WERI-Rb-1 (cell line): Measurements from ENCODE around the gene PIGO.

Experiments
- DNase-seq: peaks from one replicate; pipeline ENCODE4 v3.0.0-alpha.2; 2020
- H3K27ac ChIP-seq: fragments of 250-450 bp; sonication (Bioruptor Pico); 2 replicates; pipeline ENCODE4 v1.5.1; 2020; ENCODE audit warnings: mild to moderate bottlenecking, moderate library complexity
- H3K27me3 ChIP-seq: fragments of 250-450 bp; sonication (Bioruptor Pico); 2 replicates; pipeline ENCODE4 v1.5.1; 2021; ENCODE audit warnings: mild to moderate bottlenecking, low read depth, moderate library complexity; ENCODE audit not compliant: insufficient read depth, severe bottlenecking
- H3K36me3 ChIP-seq: fragments of 250-450 bp; sonication (Bioruptor Pico); 2 replicates; pipeline ENCODE4 v1.5.1; 2020; ENCODE audit warnings: mild to moderate bottlenecking, moderate library complexity
- H3K4me3 ChIP-seq: 2 replicates; pipeline ENCODE4 v1.5.1; 2011; ENCODE audit warnings: low read depth, mild to moderate bottlenecking, control low read depth, low read length
- H3K9me3 ChIP-seq: fragments of 250-450 bp; sonication (Bioruptor Pico); 2 replicates; pipeline ENCODE4 v1.5.1; 2021; ENCODE audit warnings: mild to moderate bottlenecking, moderate library complexity; ENCODE audit not compliant: severe bottlenecking
- TF ChIP-seq, protein P1 (sequence below): IDR thresholded peaks from 2 replicates; pipeline ENCODE4 v1.5.1; 2011; ENCODE audit warnings: low read depth, mild to moderate bottlenecking, control low read depth, inconsistent platforms, low read length

The PIGO gene

DNA sequence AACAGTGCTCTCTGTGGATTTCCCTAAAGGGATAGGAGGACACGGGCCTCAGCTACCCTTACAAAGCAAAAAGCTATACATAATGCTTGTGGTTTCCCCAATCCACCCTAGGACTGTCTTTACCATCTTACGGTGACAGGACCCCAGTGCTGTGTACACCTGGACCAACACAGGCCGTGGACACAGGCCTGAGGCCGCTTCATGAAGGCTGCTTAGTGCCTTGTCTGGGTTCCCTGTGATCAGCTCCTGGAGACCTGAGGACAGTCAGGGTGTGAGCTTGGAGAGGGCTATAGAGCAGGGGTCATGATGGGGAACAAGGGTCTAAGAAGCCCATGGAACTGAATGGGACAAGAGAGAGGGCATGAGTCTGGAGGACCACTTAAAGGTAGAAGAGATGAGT is 19.5 kb downstream of the PIGO start:
- H3K27me3 ChIP-seq: no peaks in the 10 kb centered on the region
- peaks cover 53% of the 10 kb centered on the region for H3K36me3 ChIP-seq
- DNase-seq: no peak
- no peaks in the 10 kb centered on the region for H3K9me3 ChIP-seq
- no peak overlapping the region for H3K27ac ChIP-seq
- TF ChIP-seq, protein P1, sequence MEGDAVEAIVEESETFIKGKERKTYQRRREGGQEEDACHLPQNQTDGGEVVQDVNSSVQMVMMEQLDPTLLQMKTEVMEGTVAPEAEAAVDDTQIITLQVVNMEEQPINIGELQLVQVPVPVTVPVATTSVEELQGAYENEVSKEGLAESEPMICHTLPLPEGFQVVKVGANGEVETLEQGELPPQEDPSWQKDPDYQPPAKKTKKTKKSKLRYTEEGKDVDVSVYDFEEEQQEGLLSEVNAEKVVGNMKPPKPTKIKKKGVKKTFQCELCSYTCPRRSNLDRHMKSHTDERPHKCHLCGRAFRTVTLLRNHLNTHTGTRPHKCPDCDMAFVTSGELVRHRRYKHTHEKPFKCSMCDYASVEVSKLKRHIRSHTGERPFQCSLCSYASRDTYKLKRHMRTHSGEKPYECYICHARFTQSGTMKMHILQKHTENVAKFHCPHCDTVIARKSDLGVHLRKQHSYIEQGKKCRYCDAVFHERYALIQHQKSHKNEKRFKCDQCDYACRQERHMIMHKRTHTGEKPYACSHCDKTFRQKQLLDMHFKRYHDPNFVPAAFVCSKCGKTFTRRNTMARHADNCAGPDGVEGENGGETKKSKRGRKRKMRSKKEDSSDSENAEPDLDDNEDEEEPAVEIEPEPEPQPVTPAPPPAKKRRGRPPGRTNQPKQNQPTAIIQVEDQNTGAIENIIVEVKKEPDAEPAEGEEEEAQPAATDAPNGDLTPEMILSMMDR: no peak
- H3K4me3 ChIP-seq: no peak overlapping the region

DNA sequence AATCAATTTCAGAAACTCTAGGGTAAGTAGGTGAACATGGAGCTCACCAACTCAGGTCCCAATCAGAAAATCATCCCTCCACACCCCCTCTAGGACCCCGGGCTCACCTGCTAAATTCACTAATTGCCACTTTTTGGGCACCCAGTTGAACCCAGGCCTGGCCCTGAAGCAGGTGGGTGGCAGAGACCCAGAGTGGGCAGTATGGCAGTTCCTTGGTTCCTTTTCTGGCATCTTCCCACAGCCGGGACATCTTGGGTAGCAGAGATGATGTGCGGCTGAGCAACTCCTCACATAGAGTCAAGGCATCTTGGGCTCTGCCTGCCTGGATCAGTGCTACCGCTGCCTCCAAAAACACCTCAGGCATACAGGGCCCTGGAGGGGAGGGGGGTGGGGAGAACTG is 21.0 kb downstream of the PIGO start:
- DNase-seq: no peak
- Histone ChIP-seq H3K36me3 (peaks cover 65% of the 10 kb centered on the region), H3K9me3 (no peaks in the 10 kb centered on the region), H3K4me3 (no peak overlapping the region), H3K27ac (no peak overlapping the region), H3K27me3 (no peaks in the 10 kb centered on the region)
- TF ChIP-seq, protein P1: no peak

GRCh38 chr9:35074791-35075190 is 21.6 kb downstream of the PIGO start:
- H3K36me3 ChIP-seq: peaks cover 71% of the 10 kb centered on the region
- TF ChIP-seq, protein P1: no peak
- no peak for DNase-seq
- no peaks in the 10 kb centered on the region for H3K27me3 ChIP-seq
- no peak overlapping the region for H3K4me3 ChIP-seq
- H3K9me3 ChIP-seq: no peaks in the 10 kb centered on the region
- no peak overlapping the region for H3K27ac ChIP-seq

GRCh38 chr9:35074141-35074540 is 22.2 kb downstream of the PIGO start:
- Histone ChIP-seq H3K36me3 (peaks cover 76% of the 10 kb centered on the region), H3K27me3 (no peaks in the 10 kb centered on the region), H3K4me3 (no peak overlapping the region), H3K27ac (no peak overlapping the region), H3K9me3 (no peaks in the 10 kb centered on the region)
- no peak for DNase-seq
- TF ChIP-seq, protein P1: no peak

- TF ChIP-seq, protein P1: no peak
- H3K4me3 ChIP-seq: no peak overlapping the region
- H3K9me3 ChIP-seq: no peaks in the 10 kb centered on the region
- no peak for DNase-seq
- peak overlapping the region; percentile 80 for H3K27ac ChIP-seq
- peaks cover 80% of the 10 kb centered on the region for H3K36me3 ChIP-seq
- H3K27me3 ChIP-seq: no peaks in the 10 kb centered on the region
These were observed 23.1 kb downstream of the PIGO start for GRCh38 chr9:35073279-35073612.

DNA sequence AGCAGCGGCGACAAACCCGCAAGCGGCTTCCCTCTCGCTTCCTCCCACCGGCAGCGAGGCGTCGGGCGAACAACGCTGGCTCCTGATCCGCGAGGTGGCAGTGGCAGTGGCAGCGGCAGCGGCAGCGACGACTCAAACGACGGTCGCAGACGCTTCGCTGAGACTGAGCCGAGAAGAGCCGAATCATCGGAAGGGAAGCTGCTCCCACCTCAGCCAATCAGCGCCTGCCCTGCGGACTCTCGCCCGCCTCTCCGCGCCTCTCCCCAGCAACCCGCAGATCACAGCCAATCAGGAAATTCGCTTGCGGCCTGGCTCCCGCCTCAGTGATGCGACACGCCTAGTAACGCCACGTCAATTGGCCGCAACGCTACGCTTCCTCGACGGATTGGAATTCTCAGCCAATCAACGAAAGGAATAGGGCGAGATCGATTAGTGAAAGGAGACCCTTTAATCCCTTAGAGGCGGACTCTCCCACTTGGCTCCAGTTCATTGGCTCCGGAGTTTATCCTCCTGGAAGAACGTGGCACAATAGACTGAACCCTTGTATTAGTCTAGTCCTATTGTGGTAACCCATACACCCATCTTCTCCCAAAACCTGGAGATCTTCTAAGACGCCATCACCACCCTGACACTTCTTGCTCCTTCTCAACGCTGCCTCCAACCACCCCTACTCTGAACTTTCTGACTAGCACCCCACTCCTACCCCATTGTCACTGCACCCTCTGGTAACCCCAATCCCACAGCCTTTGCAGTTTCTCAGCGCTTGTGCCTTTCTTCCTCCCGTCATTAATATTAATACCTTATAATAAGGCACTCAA is 23.7 kb downstream of the PIGO start, which contains the start of gene VCP:
TSS of gene VCP (minus strand) at position 165 of the 818 bp plus-strand sequence. CDS start 272 bp downstream, outside the sequence.
- peaks cover 80% of the 10 kb centered on the region for H3K36me3 ChIP-seq
- peak; percentile 99 for DNase-seq

More for the DNA sequence above, 23.7 kb downstream of the PIGO start, which contains the start of gene VCP:
- Histone ChIP-seq H3K4me3 (peak within 1 kb of the TSS; percentile 93), H3K27me3 (no peaks in the 10 kb centered on the region), H3K9me3 (no peaks in the 10 kb centered on the region), H3K27ac (peak within 1 kb of the TSS; percentile 97)
- TF ChIP-seq, protein P1: peak; percentile 16; the same call in 1 of the 2 replicates
